HG03354 (cell line): ENCODE data around the gene ASB8.
"Not testable (repeated sequence)": the region's sequence is repeated elsewhere in the genome, so short reads cannot be mapped to it uniquely, and the experiment has no call there.

Experiments
- ATAC-seq: cut with Tn5 transposase; IDR thresholded peaks from one replicate; pipeline ENCODE4 v1.9.1; 2021; ENCODE audit warnings: mild to moderate bottlenecking; ENCODE audit not compliant: unreplicated experiment, poor library complexity, severe bottlenecking

Gene ASB8

GRCh38 chr12:48183876-48184548 lies 26.7 kb upstream of the ASB8 start:
- peak; percentile 2 for ATAC-seq

GRCh38 chr12:48183091-48183875 lies 26.0 kb upstream of the ASB8 start, which contains the start of gene CCDC184:
CCDC184 (plus strand) TSS chr12:48183644; CDS start chr12:48184123, 479 bp downstream.
- peak; percentile 77 for ATAC-seq

- ATAC-seq: peak; percentile 7
Measured at GRCh38 chr12:48182631-48183030, 25.3 kb upstream of the ASB8 start.

- ATAC-seq: no peak
Measured at GRCh38 chr12:48180857-48181495, 23.7 kb upstream of the ASB8 start.

GRCh38 chr12:48180424-48180823 lies 23.1 kb upstream of the ASB8 start:
- ATAC-seq: no peak

GRCh38 chr12:48179466-48179865 lies 22.2 kb upstream of the ASB8 start:
- no peak for ATAC-seq

GRCh38 chr12:48177982-48178381 lies 20.7 kb upstream of the ASB8 start:
- no peak for ATAC-seq

- no peak for ATAC-seq
Measured at GRCh38 chr12:48176417-48176751, 19.1 kb upstream of the ASB8 start.

GRCh38 chr12:48175613-48176416 lies 18.5 kb upstream of the ASB8 start:
- no peak for ATAC-seq

- no peak for ATAC-seq
Measured at GRCh38 chr12:48169011-48169410, 11.7 kb upstream of the ASB8 start.

- peak; percentile 58 for ATAC-seq
Measured at GRCh38 chr12:48165089-48165981, 8.0 kb upstream of the ASB8 start.

GRCh38 chr12:48164451-48164850 lies 7.1 kb upstream of the ASB8 start:
- no peak for ATAC-seq

- ATAC-seq: no peak
Measured at GRCh38 chr12:48163150-48163747, 5.9 kb upstream of the ASB8 start.

GRCh38 chr12:48160807-48161206 lies 3.5 kb upstream of the ASB8 start:
- ATAC-seq: no peak

- no peak for ATAC-seq
Measured at GRCh38 chr12:48160046-48160445, 2.7 kb upstream of the ASB8 start.

GRCh38 chr12:48157889-48158370 lies 615 bp upstream of the ASB8 start:
- peak; percentile 17 for ATAC-seq

GRCh38 chr12:48156652-48157017 lies 680 bp downstream of the ASB8 start:
- no peak for ATAC-seq

- ATAC-seq: not testable (repeated sequence)
Measured at GRCh38 chr12:48155786-48156185, 1.5 kb downstream of the ASB8 start.
